Motor neuron (in vitro differentiated cells): Measurements from ENCODE around the gene OGDH. TPM values are rescaled to one million over a fixed set of nuclear protein-coding genes. Genes with fewer than 3 reads are reported as not detected.

Experiments used
- ATAC-seq, 8 experiments: fragments of 200-7000 bp; cut with Tn5 transposase; replicated peaks in 6 of 8; 2 replicates each; pipeline ENCODE4 v1.8.0; 2021; ENCODE audit warnings: mild to moderate bottlenecking in 8 of 8, moderate library complexity in 8 of 8
- H3K27ac ChIP-seq, 2 donors: fragments of 250-450 bp; sonication (Bioruptor Pico); 2 replicates each; pipeline ENCODE4 v1.9.0; 2021; ENCODE audit warnings: antibody characterized with exemption in 2 of 2, mild to moderate bottlenecking in 2 of 2, moderate library complexity in 1 of 2
- H3K4me1 ChIP-seq, 2 donors: fragments of 250-450 bp; sonication (Bioruptor Pico); replicated peaks in 1 of 2; 2 replicates each; pipeline ENCODE4 v1.6.1; 2021; ENCODE audit warnings: antibody characterized with exemption in 2 of 2, mild to moderate bottlenecking in 2 of 2, moderate library complexity in 1 of 2
- H3K4me3 ChIP-seq, 5 donors: fragments of 250-450 bp; sonication (Bioruptor Pico); 2 replicates each; pipeline ENCODE4 v1.9.0; 2021; ENCODE audit warnings: antibody characterized with exemption in 5 of 5, mild to moderate bottlenecking in 5 of 5, moderate library complexity in 4 of 5
- WGBS, 10 experiments: fragments of 450-650 bp; shearing (Covaris generic); methylation state at CpG; one replicate each; pipeline ENCODE4 v1.0.0; 2022; 5-methylcytosine and 5-hydroxymethylcytosine counted together
- in situ Hi-C, 9 experiments: fragments of 400-800 bp; cut with MboI; loops; one replicate each; pipeline ENCODE4 v1.15.0; 2021; ENCODE audit warnings: low sequenced_read_pairs in 9 of 9, low pct_unique_long_range_greater_than_20kb in 2 of 9; ENCODE audit not compliant: unreplicated experiment in 9 of 9
- total RNA-seq, 8 experiments: library from RNA; unstranded; fragments of 300-600 nt; gene quantifications; 2 replicates each; pipeline versions ENCODE4 v1.2.3 to v1.2.4, GENCODE V29; 2022

Gene OGDH
- total RNA-seq, 8 experiments from 2014 or later: 27.1 to 89.0 (median 39.9) TPM

GRCh38 chr7:44676776-44677175 is 70.3 kb downstream of the OGDH start:
- no peak overlapping the region for H3K4me3 ChIP-seq
- 83 to 100% (median 100%) methylated on average over 1 to 4 of the region's 4 CpGs; no CpG with 5 or more reads in 3 of the 10 experiments for WGBS, 10 experiments
- no peak for ATAC-seq
- H3K27ac ChIP-seq: no peak overlapping the region
- H3K4me1 ChIP-seq: no peaks in the 10 kb centered on the region
- in situ Hi-C loops: no loop called here

DNA sequence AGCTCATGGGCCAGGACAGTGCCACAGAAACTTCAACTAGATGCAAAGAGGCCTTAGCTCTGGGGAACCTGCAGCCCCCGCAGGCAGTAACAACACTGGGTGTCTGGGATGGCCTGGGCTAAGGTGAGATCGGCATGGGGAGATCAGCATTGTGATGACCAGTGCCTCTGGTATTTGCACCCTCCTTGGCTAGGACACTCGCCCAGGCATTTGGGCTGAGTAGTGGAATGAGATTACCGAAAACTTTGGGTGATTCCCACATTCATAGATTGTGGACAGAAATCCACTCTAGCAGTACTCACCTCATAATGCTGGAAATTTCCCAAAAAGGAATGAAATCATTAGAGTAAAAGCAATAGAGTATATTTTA is 71.7 kb downstream of the OGDH start:
- Histone ChIP-seq H3K27ac (no peak overlapping the region), H3K4me1 (no peaks in the 10 kb centered on the region), H3K4me3 (no peak overlapping the region)
- WGBS, 10 experiments: 86 to 100% (median 95%) methylated on average over 1 to 2 of the region's 4 CpGs; no CpG with 5 or more reads in 6 of the 10 experiments
- ATAC-seq: no peak
- in situ Hi-C loops: no loop called here

- WGBS, 10 experiments: 0 to 100% (median 93%) methylated on average over 1 to 5 of the region's 5 CpGs; no CpG with 5 or more reads in 1 of the 10 experiments
- Histone ChIP-seq H3K4me3 (no peak overlapping the region), H3K4me1 (no peaks in the 10 kb centered on the region), H3K27ac (no peak overlapping the region)
- ATAC-seq: peak; percentile 12 to 85 (median 38)
- in situ Hi-C loops: no loop called here
Observed at GRCh38 chr7:44678471-44679179, 72.2 kb downstream of the OGDH start.

DNA sequence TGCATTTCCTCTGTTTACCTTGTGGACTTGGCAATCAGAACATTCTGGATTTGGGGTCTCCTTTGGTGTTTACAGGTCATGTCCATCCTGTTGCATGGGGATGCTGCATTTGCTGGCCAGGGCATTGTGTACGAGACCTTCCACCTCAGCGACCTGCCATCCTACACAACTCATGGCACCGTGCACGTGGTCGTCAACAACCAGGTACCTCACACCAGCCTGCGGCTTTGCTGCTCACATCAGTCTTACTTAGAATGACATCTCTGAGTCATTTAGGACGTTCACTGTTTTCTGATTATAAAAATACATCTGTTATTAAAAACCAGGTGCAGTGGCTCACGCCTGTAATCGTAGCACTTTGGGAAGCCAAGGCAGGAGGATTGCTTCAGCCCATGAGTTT is 75.2 kb downstream of the OGDH start:
- Histone ChIP-seq H3K4me1 (no peaks in the 10 kb centered on the region), H3K27ac (no peak overlapping the region), H3K4me3 (no peak overlapping the region)
- ATAC-seq: no peak
- WGBS, 10 experiments: 94 to 100% (median 96%) methylated on average over 4 to 9 of the region's 9 CpGs; no CpG with 5 or more reads in 3 of the 10 experiments
- in situ Hi-C loops: no loop called here

DNA sequence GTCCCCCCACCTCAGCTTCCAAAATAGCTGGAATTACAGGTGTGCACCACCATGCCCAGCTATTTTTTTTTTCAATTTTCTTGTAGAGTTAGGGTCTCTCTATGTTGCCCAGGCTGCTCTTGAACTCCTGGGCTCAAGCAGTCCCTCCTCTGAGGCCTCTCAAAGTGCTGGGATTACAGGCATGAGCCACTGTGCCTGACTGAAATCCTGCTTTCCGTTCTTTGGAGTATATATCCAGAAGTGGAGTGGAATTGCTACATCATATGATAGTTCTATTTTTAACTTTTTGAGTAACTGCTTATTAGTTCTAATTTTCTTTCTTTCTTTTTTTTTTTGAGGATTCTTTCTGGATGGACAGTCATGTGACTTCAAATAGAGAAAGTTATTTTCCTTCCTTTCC is 79.3 kb downstream of the OGDH start:
- H3K27ac ChIP-seq: no peak overlapping the region
- no peaks in the 10 kb centered on the region for H3K4me1 ChIP-seq
- WGBS, 10 experiments: 0 to 100% (median 100%) methylated on average over 1 of the region's 1 CpG; no CpG with 5 or more reads in 3 of the 10 experiments
- in situ Hi-C loops: no loop called here
- H3K4me3 ChIP-seq: no peak overlapping the region
- peak in 1 of 8 experiments; percentile 21 for ATAC-seq

DNA sequence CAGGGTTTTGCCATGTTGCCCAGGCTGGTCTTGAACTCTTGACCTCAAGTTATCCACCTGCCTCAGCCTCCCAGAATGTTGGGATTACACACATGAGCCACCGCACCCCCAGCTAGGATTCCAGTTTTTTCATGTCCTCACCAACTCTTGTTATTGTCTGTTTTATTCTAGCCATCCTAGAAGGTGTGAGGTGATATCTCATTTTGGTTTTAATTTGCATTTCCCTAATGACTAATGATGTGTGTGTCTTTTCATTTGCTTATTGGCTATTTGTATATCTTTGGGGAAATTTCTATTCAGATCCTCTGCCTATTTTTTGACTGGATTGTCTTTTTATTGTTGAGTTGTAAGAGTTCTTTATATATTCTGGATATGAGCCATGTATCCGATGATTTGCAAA is 83.0 kb downstream of the OGDH start:
- no peak for ATAC-seq
- in situ Hi-C loops: no loop called here
- WGBS, 10 experiments: 90 to 100% (median 100%) methylated on average over 1 to 2 of the region's 2 CpGs; no CpG with 5 or more reads in 4 of the 10 experiments
- Histone ChIP-seq H3K4me1 (no peaks in the 10 kb centered on the region), H3K27ac (no peak overlapping the region), H3K4me3 (no peak overlapping the region)

- H3K27ac ChIP-seq: no peak overlapping the region
- H3K4me3 ChIP-seq: no peak overlapping the region
- no peak for ATAC-seq
- WGBS, 10 experiments: 87 to 100% (median 100%) methylated on average over 1 to 7 of the region's 19 CpGs; no CpG with 5 or more reads in 2 of the 10 experiments
- H3K4me1 ChIP-seq: no peaks in the 10 kb centered on the region
- in situ Hi-C loops: no loop called here
Observed at GRCh38 chr7:44693641-44694313, 87.3 kb downstream of the OGDH start.

GRCh38 chr7:44694326-44694725 is 87.9 kb downstream of the OGDH start:
- 80 to 100% (median 95%) methylated on average over 1 to 14 of the region's 14 CpGs; no CpG with 5 or more reads in 4 of the 10 experiments for WGBS, 10 experiments
- no peaks in the 10 kb centered on the region for H3K4me1 ChIP-seq
- in situ Hi-C loops: no loop called here
- ATAC-seq: no peak
- no peak overlapping the region for H3K27ac ChIP-seq
- H3K4me3 ChIP-seq: no peak overlapping the region

- 80 to 100% (median 100%) methylated on average over 1 to 2 of the region's 2 CpGs; no CpG with 5 or more reads in 5 of the 10 experiments for WGBS, 10 experiments
- in situ Hi-C loops: no loop called here
- no peak overlapping the region for H3K27ac ChIP-seq
- no peak for ATAC-seq
- no peak overlapping the region for H3K4me3 ChIP-seq
- no peaks in the 10 kb centered on the region for H3K4me1 ChIP-seq
Observed at GRCh38 chr7:44694766-44695165, 88.3 kb downstream of the OGDH start.

DNA sequence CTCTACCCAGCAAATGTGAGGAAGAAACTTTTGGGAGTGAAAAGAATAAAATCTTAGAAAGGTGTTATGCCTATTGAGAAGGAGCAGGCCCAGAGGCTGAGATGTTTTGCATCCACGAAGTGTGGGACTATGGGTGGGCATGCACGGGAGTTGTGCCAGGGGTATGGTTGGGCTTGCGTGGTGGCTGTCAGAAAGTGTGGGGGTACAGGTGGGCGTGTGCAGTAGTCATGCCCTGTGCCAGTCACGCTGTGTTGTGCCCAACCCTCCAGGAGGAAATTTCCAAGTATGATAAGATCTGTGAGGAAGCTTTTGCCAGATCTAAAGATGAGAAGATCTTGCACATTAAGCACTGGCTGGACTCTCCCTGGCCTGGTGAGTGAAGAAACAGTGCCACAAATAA is 89.3 kb downstream of the OGDH start:
- H3K4me1 ChIP-seq: no peaks in the 10 kb centered on the region
- ATAC-seq: no peak
- in situ Hi-C loops: no loop called here
- no peak overlapping the region for H3K27ac ChIP-seq
- H3K4me3 ChIP-seq: no peak overlapping the region
- 70 to 97% (median 82%) methylated on average over 1 to 5 of the region's 5 CpGs; no CpG with 5 or more reads in 3 of the 10 experiments for WGBS, 10 experiments

- 94 to 100% (median 100%) methylated on average over 1 to 5 of the region's 15 CpGs; no CpG with 5 or more reads in 6 of the 10 experiments for WGBS, 10 experiments
- in situ Hi-C loops: no loop called here
- ATAC-seq: no peak
- H3K27ac ChIP-seq: no peak overlapping the region
- no peak overlapping the region for H3K4me3 ChIP-seq
- H3K4me1 ChIP-seq: no peaks in the 10 kb centered on the region
Observed at GRCh38 chr7:44696728-44697127, 90.3 kb downstream of the OGDH start.

DNA sequence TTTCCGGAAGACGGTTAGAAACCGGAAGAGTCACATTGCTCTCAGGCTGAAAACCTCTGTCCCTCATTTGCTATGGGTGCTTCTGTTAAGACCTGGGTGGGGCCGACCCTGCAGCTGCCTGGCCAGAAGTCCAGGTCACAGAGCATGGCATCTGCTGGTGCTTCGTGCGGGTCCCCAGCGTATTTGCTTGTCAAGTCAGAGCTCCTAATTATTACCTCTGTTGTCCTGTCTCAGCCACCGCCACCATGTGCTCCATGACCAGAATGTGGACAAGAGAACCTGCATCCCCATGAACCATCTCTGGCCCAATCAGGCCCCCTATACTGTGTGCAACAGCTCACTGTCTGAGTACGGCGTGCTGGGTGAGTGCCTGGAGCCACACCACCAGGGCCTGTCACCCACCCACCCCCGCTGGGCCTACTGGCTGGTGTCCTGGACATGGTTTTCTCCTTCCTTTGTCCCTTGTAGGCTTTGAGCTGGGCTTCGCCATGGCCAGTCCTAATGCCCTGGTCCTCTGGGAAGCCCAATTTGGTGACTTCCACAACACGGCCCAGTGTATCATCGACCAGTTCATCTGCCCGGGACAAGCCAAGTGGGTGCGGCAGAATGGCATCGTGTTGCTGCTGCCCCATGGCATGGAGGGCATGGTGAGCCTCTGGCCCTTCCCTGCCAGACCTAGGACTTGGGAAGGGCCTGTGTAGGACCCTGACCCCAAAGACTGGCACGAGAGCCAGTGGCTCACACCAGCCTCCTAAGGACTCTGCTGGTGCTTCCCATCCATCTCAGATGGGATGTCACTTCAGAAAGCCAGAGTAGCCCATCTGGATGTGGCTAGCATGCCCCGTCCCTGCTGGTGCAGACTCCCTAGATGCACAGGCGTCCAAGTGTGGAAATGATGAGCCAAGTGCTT is 91.0 kb downstream of the OGDH start:
- H3K4me1 ChIP-seq: no peaks in the 10 kb centered on the region
- 87 to 100% (median 97%) methylated on average over 1 to 7 of the region's 20 CpGs; no CpG with 5 or more reads in 3 of the 10 experiments for WGBS, 10 experiments
- ATAC-seq: no peak
- H3K27ac ChIP-seq: no peak overlapping the region
- in situ Hi-C loops: no loop called here
- no peak overlapping the region for H3K4me3 ChIP-seq
